CD4-positive, alpha-beta T cell treated with Interleukin-12 subunit alpha and Interleukin-12 subunit beta, for 1 hour (primary cell): Measurements from ENCODE around the gene SNAI3.

ENCODE experiments used
- DNase-seq: peaks from one replicate; pipeline ENCODE4 v3.0.0-alpha.2; 2020

The SNAI3 gene

GRCh38 chr16:88721236-88721635 is 34.9 kb upstream of the SNAI3 start:
- no peak for DNase-seq

GRCh38 chr16:88720396-88720970 is 34.2 kb upstream of the SNAI3 start:
- DNase-seq: no peak

- DNase-seq: no peak
Observed at GRCh38 chr16:88719933-88720296, 33.6 kb upstream of the SNAI3 start.

GRCh38 chr16:88719267-88719932 is 33.1 kb upstream of the SNAI3 start:
- no peak for DNase-seq

GRCh38 chr16:88718178-88718577 is 31.9 kb upstream of the SNAI3 start:
- no peak for DNase-seq

- no peak for DNase-seq
Observed at GRCh38 chr16:88716601-88717001, 30.3 kb upstream of the SNAI3 start.

- no peak for DNase-seq
Observed at GRCh38 chr16:88716201-88716600, 29.9 kb upstream of the SNAI3 start.

- no peak for DNase-seq
Observed at GRCh38 chr16:88715312-88716190, 29.2 kb upstream of the SNAI3 start.

- DNase-seq: no peak
Observed at GRCh38 chr16:88714420-88715302, 28.4 kb upstream of the SNAI3 start.

- no peak for DNase-seq
Observed at GRCh38 chr16:88713568-88714419, 27.5 kb upstream of the SNAI3 start.

GRCh38 chr16:88713054-88713453 is 26.7 kb upstream of the SNAI3 start:
- no peak for DNase-seq

GRCh38 chr16:88712362-88712979 is 26.2 kb upstream of the SNAI3 start:
- DNase-seq: no peak

- no peak for DNase-seq
Observed at GRCh38 chr16:88711750-88712340, 25.5 kb upstream of the SNAI3 start.

- no peak for DNase-seq
Observed at GRCh38 chr16:88710556-88710955, 24.2 kb upstream of the SNAI3 start.

- peak; percentile 15 for DNase-seq
Observed at GRCh38 chr16:88706965-88707826, 20.9 kb upstream of the SNAI3 start.

GRCh38 chr16:88706229-88706964 is 20.1 kb upstream of the SNAI3 start, which contains the start of the genes CTU2 and RNF166:
CTU2 (plus strand) TSS chr16:88706503; CDS start chr16:88706531, 28 bp downstream.
RNF166 (minus strand) TSS chr16:88706408; CDS start chr16:88706325, 83 bp downstream.
- peak; percentile 92 for DNase-seq

- peak; percentile 20 for DNase-seq
Observed at GRCh38 chr16:88705801-88706228, 19.5 kb upstream of the SNAI3 start.

GRCh38 chr16:88705076-88705684 is 18.9 kb upstream of the SNAI3 start:
- peak; percentile 43 for DNase-seq
